HG03520 (cell line): ENCODE results near the gene OR51B4.
"Not testable (repeated sequence)": the region's sequence is repeated elsewhere in the genome, so short reads cannot be mapped to it uniquely, and the experiment has no call there.

Experiments used
- ATAC-seq: cut with Tn5 transposase; IDR thresholded peaks from one replicate; pipeline ENCODE4 v1.9.1; 2021; ENCODE audit warnings: mild to moderate bottlenecking, moderate library complexity; ENCODE audit not compliant: unreplicated experiment

OR51B4 gene

DNA sequence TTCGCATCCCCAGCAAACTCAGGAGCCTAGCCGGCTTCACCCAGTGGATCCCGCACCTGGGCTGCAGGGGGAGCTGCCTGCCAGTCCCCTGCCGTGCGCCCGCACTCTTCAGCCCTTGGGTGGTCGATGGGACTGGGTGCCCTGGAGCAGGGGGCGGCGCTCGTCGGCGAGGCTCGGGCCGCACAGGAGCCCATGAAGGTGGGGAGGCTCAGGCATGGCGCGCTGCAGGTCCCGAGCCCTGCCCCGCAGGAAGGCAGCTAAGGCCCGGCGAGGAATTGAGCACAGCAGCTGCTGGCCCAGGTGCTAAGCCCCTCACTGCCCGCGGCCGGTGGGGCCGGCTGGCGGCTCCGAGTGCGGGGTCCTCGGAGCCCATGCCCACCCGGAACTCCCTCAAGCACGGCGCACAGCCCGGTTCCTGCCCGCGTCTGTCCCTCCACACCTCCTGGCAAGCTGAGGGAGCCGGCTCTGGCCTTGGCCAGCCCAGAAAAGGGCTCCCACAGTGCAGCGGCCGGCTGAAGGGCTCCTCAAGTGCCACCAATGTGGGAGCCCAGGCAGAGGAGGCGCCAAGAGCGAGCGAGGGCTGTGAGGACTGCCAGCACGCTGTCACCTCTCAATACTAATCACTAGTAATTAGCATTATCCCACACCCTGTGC lies 7.3 kb downstream of the OR51B4 start:
- not testable (repeated sequence) for ATAC-seq

DNA sequence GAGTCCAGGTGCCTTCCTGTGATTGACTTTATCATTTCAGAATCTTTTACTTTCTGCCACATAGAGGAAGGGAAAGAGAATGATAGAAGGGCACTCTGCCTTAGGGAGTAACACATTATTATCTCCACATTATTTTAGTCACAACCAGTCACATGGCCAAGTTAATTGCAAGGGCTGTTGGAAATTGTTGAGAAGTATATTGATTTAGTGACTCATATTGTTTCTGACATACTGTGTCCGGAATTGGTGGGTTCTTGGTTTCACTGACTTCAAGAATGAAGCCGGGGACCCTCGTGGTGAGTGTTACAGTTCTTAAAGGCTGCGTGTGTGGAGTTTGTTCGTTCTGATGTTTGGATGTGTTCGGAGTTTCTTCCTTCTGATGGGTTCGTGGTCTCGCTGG lies 8.7 kb downstream of the OR51B4 start:
- no peak for ATAC-seq

DNA sequence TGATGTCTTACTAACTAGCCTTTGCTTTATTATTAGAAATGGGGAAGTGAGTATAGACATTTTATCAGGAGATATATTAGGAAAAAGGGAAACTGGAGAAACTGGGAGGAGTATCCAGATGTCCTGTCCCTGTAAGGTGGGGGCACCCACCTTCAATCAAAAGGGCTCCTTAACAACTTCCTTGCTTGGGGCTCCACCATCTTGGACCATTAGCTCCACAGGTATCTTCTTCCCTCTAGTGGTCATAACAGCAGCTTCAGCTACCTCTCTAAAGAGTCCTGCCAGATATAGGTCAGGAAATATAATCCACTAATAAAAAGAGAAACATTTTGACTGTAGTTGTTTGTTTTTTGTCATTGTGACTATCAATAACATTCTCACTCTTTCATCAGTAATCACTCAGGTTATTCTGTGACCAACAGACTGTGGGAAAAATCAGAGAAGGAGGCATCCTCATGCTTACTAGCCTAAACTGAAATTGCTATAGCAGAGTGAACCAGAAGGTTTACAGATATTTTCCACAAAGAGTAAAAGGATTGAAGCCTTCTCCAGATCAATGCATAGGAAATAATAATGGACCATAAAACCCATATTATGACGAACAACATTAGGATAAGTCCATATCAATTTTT lies 10.4 kb downstream of the OR51B4 start:
- ATAC-seq = peak; percentile 92

DNA sequence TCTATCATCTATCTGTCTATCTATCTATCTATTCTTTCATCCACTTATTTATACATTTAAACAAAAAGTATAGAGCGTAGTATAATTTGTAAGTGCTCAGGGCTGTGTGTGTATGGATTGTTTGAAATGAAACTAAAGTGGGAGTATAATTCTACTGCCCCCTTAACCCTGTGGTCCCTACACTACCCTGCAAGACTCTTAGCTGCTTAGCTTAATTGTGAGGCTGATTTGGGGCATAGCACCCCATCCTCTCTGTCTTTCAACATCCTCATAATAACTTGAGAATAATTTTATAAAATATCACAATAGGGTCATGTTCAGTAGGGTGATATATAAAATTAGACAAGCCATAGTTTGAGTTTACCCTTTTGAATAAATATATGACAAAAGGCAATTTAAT lies 11.6 kb downstream of the OR51B4 start:
- ATAC-seq = no peak

DNA sequence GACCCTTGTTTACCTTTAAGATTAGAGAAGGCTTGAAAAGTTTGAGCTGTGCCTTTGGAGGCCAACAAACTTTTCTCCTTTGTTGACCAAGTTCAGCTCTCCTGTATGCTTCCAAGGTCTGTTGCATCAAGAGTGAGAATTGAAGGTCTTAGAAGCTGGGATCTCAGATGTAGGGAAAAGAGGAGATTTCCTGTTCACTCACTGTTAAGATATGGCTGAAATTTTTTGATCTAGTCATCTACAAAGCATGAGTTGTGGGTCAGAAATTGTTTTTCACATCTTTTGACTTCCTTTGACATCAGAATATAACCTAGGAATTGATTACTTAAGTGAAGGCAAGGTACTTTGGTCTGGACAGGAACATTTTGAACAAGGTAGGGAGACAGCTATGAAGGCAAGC lies 12.1 kb downstream of the OR51B4 start:
- ATAC-seq = no peak

DNA sequence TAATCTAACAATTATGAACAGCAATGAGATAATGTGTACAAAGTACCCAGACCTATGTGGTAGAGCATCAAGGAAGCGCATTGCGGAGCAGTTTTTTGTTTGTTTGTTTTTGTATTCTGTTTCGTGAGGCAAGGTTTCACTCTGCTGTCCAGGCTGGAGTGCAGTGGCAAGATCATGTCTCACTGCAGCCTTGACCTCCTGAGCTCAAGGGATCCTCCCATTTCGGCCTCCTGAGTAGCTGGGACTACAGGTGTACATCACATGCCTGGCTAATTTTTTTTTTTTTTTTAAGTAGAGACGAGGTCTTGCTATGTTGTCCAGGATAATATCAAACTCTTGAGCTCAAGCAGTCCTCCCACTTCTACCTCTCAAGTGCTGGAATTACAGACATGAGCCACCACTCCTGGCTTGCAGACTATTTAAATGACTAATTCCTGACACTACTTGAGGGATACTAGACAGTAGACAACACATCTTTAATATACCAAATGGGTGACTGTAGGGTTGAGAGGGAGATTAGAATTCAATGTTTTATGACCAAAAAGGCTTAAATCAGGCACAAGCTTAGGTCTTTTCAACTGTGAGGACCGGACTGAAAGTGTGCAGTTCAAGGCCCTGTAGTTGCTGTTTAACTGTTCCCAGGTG lies 12.7 kb downstream of the OR51B4 start:
- ATAC-seq = no peak

DNA sequence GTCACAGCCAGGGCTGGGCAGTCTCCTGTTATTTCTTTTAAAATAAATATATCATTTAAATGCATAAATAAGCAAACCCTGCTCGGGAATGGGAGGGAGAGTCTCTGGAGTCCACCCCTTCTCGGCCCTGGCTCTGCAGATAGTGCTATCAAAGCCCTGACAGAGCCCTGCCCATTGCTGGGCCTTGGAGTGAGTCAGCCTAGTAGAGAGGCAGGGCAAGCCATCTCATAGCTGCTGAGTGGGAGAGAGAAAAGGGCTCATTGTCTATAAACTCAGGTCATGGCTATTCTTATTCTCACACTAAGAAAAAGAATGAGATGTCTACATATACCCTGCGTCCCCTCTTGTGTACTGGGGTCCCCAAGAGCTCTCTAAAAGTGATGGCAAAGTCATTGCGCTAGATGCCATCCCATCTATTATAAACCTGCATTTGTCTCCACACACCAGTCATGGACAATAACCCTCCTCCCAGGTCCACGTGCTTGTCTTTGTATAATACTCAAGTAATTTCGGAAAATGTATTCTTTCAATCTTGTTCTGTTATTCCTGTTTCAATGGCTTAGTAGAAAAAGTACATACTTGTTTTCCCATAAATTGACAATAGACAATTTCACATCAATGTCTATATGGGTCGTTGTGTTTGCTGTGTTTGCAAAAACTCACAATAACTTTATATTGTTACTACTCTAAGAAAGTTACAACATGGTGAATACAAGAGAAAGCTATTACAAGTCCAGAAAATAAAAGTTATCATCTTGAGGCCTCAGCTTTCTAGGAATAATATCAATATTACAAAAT lies 13.4 kb downstream of the OR51B4 start:
- ATAC-seq = no peak

DNA sequence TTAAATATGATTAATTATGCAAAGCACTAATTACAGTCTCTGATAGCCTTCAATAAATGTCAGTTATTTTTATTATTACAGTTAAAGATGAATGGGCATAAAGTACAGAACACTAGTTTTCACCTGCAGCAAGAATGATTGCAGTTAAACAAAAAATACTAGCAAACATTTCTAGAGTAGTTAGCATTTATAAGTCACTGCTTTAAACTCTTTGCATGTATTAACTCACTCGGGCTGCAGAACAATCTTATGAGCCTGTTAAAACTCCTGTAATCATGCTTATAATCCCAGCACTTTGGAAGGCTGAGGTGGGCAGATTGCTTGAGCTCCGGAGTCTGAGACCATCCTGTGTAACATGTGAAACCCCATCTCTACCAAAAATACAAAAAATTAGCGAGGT lies 14.8 kb downstream of the OR51B4 start:
- no peak for ATAC-seq

DNA sequence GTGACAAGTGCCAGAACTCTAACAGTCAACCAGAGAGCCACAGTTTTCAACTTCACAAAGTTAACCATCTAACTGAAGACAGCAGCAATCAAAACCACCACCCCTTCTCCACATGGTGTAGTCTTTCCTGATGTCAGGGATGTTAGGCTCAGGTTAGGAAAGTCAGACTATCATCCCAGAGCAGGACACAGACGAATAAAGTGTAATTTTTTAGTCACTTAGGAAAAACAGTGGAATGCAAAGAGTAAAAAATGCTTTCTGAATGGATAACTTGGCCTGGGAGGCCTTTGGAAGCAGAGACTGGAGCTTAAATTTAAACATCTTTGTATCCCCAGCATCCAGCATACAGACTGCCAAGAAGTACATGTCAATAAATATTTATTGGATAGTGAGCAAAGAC lies 15.4 kb downstream of the OR51B4 start:
- ATAC-seq = no peak

DNA sequence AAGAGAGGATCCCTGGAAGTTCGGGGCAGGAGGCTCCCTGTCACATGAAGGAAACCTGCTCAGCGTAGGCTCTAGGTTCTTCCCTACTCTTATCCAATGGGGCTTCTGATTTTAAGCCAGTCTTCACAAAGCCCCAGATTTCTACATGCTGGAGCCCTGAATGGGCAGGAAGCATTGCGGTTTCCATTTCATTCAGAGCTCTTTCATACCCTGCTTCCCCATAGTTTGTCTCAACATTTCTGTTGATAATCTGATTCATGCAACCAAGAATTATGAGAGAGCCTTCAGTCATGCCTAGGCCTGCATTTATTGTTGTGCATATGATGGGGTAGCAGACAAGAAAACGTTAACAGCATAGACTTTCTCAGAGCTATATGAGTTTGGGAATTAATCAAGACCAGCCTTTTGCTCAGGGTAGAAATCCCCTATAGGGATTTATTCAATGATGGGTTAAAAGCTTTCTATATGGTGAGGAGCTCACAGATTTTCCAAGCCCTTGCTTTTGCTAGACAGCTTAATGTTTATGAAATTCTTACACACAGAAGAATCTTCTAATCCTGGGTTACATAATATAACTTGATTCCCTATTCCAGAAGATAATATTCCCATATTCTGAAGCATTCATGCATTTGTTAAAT lies 15.9 kb downstream of the OR51B4 start:
- ATAC-seq = no peak

DNA sequence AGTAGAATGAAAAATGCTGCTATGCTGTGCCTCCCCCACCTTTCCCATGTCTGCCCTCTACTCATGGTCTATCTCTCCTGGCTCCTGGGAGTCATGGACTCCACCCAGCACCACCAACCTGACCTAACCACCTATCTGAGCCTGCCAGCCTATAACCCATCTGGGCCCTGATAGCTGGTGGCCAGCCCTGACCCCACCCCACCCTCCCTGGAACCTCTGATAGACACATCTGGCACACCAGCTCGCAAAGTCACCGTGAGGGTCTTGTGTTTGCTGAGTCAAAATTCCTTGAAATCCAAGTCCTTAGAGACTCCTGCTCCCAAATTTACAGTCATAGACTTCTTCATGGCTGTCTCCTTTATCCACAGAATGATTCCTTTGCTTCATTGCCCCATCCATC lies 17.1 kb downstream of the OR51B4 start:
- no peak for ATAC-seq

DNA sequence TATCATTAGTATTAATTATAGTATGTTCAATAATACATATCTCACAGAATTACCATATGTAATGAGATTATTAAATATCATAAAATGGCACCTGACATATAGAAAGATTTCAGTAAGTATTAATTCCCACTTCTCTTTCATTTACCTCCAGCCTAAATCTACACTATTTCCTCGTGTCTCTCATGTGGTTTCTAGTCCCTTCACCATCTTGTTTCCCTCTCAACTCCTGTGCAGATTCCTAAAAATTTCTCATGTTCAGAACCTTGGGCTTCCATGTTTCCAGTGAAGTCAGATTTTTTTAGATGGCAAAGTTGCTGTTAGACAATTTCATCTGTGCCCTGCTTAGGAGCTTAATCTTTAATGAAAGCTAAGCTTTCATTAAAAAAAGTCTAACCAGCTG lies 17.9 kb downstream of the OR51B4 start:
- ATAC-seq = no peak

DNA sequence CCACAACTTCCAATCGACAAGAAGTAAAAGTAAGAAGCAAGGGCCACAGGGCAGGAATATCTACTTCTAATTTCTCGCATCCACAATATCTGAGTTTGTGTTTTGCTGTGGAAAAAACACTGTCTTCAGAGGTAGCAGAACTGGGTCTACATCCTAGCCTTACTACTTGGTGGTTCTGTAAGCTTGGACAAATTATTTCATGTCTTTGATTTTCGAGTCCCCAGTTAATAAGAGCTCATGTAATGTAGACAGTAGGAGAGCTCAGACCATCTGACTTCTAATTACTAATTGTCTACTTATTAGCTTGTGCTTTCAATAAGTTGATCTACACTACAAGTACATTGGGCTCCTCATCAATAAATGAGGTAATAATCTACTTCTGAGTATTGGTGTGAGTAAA lies 18.7 kb downstream of the OR51B4 start:
- ATAC-seq = no peak

DNA sequence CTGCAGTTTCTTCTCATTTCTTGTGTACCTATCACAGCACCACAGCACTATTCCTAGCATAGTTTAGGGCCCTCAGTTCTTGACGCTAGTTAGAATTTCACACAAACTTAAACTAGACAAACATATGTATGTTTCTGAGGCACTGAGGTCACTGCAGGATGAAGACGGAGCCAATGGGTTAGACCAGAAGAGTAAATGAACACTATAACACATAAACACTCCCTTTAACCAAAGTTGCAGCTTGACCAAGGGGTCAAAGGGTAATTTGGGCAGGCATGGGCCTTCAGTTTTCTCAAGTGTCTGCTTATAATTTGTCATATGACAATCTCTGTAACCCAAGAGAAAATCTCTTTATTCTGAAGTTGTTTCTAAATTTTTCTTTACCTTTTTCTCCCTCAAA lies 19.1 kb downstream of the OR51B4 start:
- no peak for ATAC-seq

DNA sequence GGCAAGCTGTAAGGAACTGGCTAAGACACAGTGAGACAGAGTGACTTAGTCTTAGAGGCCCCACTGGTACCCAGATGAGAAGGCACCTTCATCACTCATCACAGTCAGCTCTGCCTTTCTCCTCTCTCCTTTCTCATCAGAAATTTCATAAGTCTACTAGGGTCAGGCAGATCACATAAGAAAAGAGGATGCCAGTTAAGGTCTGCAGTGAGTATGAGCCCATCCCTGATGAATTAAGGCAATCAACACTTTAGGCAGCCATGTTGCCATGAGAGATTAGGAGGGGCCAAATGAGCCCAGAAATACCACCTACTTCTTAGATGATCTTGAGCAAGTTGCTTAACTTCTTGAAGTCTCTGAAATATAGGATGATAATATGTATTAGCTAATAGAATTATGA lies 20.1 kb downstream of the OR51B4 start:
- ATAC-seq = no peak

DNA sequence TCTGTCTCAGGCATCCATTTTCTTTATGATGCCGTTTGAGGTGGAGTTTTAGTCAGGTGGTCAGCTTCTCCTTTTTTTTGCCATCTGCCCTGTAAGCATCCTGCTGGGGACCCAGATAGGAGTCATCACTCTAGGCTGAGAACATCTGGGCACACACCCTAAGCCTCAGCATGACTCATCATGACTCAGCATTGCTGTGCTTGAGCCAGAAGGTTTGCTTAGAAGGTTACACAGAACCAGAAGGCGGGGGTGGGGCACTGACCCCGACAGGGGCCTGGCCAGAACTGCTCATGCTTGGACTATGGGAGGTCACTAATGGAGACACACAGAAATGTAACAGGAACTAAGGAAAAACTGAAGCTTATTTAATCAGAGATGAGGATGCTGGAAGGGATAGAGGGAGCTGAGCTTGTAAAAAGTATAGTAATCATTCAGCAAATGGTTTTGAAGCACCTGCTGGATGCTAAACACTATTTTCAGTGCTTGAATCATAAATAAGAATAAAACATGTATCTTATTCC lies 21.1 kb downstream of the OR51B4 start:
- peak; percentile 96 for ATAC-seq

DNA sequence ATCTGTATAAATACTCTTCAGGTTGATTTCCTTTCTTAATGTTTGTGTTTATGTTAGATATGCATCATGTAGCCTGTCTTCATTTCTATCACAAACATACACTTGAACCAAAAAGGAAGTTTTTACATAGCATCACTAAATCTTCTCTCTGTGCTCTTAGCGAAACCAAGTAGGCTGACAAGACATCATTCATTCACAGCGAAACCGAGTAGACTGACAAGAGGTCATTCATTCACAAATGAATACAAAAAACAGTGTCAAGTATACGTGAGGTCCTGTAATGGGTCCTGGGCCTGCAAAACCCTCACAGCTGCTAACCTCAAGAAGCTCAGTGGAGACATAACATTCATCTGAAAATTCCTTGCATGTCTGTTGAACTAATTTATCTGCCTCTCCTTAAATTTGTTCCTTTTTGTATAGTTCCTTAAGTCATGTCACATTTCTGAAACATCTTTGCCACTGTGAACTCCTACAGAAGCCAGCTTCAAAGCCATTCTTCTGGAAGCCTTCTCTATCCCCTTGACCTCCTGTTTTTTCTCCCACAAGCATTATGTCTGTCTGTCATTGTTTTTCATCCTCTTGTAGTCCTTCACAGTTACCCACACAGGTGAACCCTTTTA lies 22.2 kb downstream of the OR51B4 start:
- ATAC-seq = no peak

DNA sequence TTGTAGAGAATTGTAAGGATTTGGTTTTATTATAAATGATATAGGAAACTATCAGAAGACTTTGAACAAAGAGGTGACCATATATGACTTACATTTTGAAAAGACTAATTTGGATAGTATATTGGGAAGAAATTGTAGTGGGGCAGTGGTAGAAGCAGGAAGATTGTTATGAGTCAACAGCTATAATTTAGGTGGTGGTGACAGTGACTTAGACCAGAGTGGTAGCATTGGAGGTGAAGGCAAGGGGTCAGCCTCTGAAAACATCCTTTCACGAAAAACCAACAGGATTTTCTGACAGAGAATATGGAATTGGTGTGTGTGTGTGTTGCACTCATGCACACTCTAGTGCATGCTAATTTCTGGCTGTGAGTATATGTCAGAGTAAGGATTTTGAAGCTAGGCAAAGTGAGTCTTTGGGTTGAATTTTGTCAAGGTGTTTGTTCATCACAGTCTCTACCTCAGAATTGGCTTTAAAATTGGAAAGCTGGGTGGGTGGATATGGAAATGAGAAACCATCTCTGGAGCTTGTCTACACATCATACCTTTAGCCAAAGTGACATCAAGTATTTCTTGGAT lies 23.9 kb downstream of the OR51B4 start:
- no peak for ATAC-seq

DNA sequence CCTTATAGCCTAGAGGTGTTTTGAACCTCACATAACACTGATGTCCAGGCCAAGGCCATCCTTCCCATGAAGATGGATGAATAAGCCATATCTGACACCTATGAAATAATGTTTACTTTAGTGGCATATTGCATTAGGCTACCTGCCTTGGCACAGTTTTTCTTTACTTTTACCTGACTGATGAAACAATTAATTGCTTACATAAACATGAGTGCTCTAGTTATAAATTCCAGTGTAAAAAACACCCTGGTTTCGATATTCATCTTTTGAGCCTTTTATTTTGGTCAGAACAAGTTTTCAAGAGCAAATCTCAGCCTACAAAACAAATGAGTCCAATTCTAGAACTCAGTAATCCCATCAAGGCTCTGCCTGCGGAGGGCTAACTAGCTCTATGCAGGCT lies 25.0 kb downstream of the OR51B4 start:
- no peak for ATAC-seq
